ENCODE results near the gene HOMER1.

DNA sequence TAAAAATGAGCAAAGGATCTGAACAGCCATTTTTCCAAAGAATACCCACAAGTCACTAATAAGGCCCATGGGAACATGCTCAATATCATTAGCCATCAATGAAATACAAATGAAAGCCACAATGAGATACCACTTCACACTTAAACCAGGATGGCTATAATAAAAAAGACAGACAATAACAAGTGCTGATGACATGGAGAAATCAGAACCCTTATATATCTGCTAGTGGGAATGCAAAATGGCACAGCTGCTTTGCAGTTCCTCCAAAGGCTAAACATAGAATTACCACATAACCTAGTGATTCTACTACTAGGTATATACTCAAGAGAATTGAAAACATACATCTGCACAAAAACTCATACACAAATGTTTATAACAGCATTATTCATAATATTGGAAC, 83.7 kb downstream of the HOMER1 start:
- TF ChIP-seq SUZ12 (IDR thresholded peaks at IDR 0.05) (no peak), FOXK2 (IDR thresholded peaks at IDR 0.05) (no peak), BHLHE40 (IDR thresholded peaks at IDR 0.05; ENCODE audit: borderline replicate concordance) (no peak), FOXA1 (IDR thresholded peaks at IDR 0.05) (no peak), SP1 (IDR thresholded peaks at IDR 0.05) (no peak), CTBP1 (IDR thresholded peaks at IDR 0.05; ENCODE audit: borderline replicate concordance) (no peak), ZNF384 (IDR thresholded peaks at IDR 0.05) (no peak), FOXM1 (IDR thresholded peaks at IDR 0.05; ENCODE audit: borderline replicate concordance) (no peak), L3MBTL2 (conservative IDR thresholded peaks at IDR 0.05) (no peak)
- TF ChIP-seq, protein P1, sequence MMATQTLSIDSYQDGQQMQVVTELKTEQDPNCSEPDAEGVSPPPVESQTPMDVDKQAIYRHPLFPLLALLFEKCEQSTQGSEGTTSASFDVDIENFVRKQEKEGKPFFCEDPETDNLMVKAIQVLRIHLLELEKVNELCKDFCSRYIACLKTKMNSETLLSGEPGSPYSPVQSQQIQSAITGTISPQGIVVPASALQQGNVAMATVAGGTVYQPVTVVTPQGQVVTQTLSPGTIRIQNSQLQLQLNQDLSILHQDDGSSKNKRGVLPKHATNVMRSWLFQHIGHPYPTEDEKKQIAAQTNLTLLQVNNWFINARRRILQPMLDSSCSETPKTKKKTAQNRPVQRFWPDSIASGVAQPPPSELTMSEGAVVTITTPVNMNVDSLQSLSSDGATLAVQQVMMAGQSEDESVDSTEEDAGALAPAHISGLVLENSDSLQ (IDR thresholded peaks at IDR 0.05): no peak
